Measurements from ENCODE around the gene DPYSL4.

DNA sequence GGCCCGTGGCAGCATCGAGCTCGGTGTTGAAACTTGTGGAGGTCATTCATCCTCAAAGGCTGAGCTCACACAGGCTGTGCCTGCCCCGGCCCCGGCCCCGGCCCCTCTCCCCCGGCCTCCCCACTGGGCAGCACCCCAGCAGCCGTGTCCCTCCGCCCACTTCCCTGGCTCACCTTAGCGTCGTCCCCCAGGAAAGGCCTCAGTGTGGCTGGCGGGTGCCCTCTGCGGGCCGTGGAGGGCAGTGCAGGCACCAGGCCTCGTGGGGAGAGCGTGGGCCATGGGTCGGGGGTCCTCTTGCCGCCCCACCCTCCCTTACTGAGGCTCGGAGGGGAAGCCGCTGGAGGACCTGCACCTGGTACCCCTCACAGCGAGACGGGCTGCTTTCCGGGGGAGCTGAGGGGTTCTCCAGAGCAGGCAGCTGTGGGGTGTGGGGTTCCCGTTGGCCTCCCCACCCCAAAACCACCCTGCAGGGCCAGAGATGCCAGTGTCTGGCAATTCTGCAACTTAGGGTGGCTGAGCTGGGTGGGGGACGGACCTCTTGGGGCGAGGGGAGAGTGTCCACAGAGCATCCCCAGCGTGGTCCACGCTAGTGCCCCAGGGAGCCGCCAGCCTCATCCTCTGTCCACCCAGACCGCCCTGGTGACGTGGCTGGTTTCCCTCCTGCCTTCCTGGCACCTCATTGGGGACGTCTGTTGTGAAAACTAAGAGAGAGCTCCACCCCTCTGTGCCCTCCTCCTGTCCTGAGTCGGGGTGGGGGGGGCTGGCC, 44.2 kb upstream of the DPYSL4 start:
- TF ChIP-seq POLR2A (IDR thresholded peaks at IDR 0.05) (no peak), CTCF (IDR thresholded peaks at IDR 0.05) (peak in 5 of 6 experiments; percentile 53 to 86 (median 61))

All from Peyer's patch (tissue), 4 donors.